Lower lobe of right lung (tissue), 2 donors: ENCODE measurements around the gene CNOT4. TPM values are rescaled to one million over a fixed set of nuclear protein-coding genes. Genes with fewer than 3 reads are reported as not detected.
A peak's percentile ranks its signal among the peaks of the same experiment; 100 is the strongest.

ENCODE experiments used
- ATAC-seq, 2 donors: fragments of 200-7000 bp; cut with Tn5 transposase; one replicate each; pipeline ENCODE4 v1.9.1; 2020 to 2022; ENCODE audit warnings: mild to moderate bottlenecking in 2 of 2, moderate library complexity in 2 of 2
- DNase-seq: peaks from one replicate; pipeline ENCODE4 v3.0.0-alpha.2; 2020
- H3K27ac ChIP-seq: fragments of 200-600 bp; one replicate; pipeline ENCODE4 v1.8.0; 2022
- H3K27me3 ChIP-seq: fragments of 200-600 bp; one replicate; pipeline ENCODE4 v1.8.0; 2022; ENCODE audit warnings: low read depth
- H3K36me3 ChIP-seq: fragments of 200-600 bp; one replicate; pipeline ENCODE4 v1.8.0; 2022; ENCODE audit warnings: mild to moderate bottlenecking
- H3K4me1 ChIP-seq: fragments of 200-600 bp; one replicate; pipeline ENCODE4 v1.8.0; 2022
- H3K4me3 ChIP-seq: fragments of 200-600 bp; one replicate; pipeline ENCODE4 v1.8.0; 2022; ENCODE audit warnings: mild to moderate bottlenecking
- H3K9me3 ChIP-seq: fragments of 200-600 bp; one replicate; pipeline ENCODE4 v1.8.0; 2022
- intact Hi-C: fragments of 100-400 bp; cut with DNase I; formaldehyde crosslinking; loops from one replicate; pipeline ENCODE4 v1.11.0; 2022
- total RNA-seq: library from RNA; stranded (reverse); fragmentation: NEBNext Ultra II Directional; extraction: Animal tissue kit (Norgen Biotek cat#: 25700); gene quantifications from one replicate; pipeline ENCODE4 v1.2.1, GENCODE V29; 2021
- TF ChIP-seq, protein P1 (sequence below): fragments of 200-600 bp; IDR thresholded peaks from one replicate; pipeline ENCODE4 v1.8.0; 2022; ENCODE audit warnings: antibody characterized with exemption, mild to moderate bottlenecking
- donor health status: DM: no; HTN: yes; CAD: no; lungs with severe emphysema.

The CNOT4 gene
- total RNA-seq, 1 donor from 2014 or later = 28.0 TPM

GRCh38 chr7:135519871-135520270 is 10.0 kb upstream of the CNOT4 start:
- DNase-seq (no peak), ATAC-seq (peak; percentile 39 to 86)
- H3K36me3 ChIP-seq = no peaks in the 10 kb centered on the region
- TF ChIP-seq, protein P1, sequence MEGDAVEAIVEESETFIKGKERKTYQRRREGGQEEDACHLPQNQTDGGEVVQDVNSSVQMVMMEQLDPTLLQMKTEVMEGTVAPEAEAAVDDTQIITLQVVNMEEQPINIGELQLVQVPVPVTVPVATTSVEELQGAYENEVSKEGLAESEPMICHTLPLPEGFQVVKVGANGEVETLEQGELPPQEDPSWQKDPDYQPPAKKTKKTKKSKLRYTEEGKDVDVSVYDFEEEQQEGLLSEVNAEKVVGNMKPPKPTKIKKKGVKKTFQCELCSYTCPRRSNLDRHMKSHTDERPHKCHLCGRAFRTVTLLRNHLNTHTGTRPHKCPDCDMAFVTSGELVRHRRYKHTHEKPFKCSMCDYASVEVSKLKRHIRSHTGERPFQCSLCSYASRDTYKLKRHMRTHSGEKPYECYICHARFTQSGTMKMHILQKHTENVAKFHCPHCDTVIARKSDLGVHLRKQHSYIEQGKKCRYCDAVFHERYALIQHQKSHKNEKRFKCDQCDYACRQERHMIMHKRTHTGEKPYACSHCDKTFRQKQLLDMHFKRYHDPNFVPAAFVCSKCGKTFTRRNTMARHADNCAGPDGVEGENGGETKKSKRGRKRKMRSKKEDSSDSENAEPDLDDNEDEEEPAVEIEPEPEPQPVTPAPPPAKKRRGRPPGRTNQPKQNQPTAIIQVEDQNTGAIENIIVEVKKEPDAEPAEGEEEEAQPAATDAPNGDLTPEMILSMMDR = no peak
- H3K27me3 ChIP-seq = no peaks in the 10 kb centered on the region
- H3K27ac ChIP-seq = no peak overlapping the region
- no peaks in the 10 kb centered on the region for H3K4me1 ChIP-seq
- no peaks in the 10 kb centered on the region for H3K9me3 ChIP-seq
- no peak overlapping the region for H3K4me3 ChIP-seq
- intact Hi-C loops = no loop called here

- Histone ChIP-seq H3K27ac (no peak overlapping the region), H3K4me1 (no peaks in the 10 kb centered on the region), H3K27me3 (no peaks in the 10 kb centered on the region), H3K36me3 (no peaks in the 10 kb centered on the region), H3K9me3 (no peaks in the 10 kb centered on the region), H3K4me3 (no peak overlapping the region)
- DNase-seq = no peak
- intact Hi-C loops = no loop called here
- TF ChIP-seq, protein P1 = no peak
- ATAC-seq = peak in 1 of 2 donors; percentile 59
Observed at GRCh38 chr7:135519233-135519688, 9.4 kb upstream of the CNOT4 start.

DNA sequence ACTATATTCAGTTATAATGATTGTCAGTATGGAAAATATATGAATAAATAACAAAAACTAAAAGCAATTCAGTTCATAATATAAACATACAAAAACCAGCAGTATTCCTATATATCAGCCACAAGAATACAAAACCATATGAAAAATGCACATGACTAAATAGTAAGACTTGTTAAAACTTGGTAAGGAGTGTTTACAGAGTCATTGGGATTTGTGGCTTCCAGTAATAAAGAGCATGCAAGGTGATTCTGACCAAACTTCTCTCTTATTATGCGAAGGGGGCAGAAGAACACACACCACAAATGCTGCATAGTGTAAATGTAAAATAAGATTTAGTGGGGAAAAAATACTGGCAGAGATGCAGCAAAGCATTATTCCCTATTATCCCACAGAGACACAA is 8.8 kb upstream of the CNOT4 start:
- ATAC-seq (no peak), DNase-seq (no peak)
- Histone ChIP-seq H3K4me1 (no peaks in the 10 kb centered on the region), H3K27me3 (no peaks in the 10 kb centered on the region), H3K4me3 (no peak overlapping the region), H3K9me3 (no peaks in the 10 kb centered on the region), H3K36me3 (no peaks in the 10 kb centered on the region), H3K27ac (no peak overlapping the region)
- TF ChIP-seq, protein P1 = no peak
- intact Hi-C loops = no loop called here

- no peaks in the 10 kb centered on the region for H3K4me1 ChIP-seq
- intact Hi-C loops = no loop called here
- no peak overlapping the region for H3K27ac ChIP-seq
- TF ChIP-seq, protein P1 = no peak
- no peak overlapping the region for H3K4me3 ChIP-seq
- H3K36me3 ChIP-seq = no peaks in the 10 kb centered on the region
- H3K9me3 ChIP-seq = no peaks in the 10 kb centered on the region
- no peaks in the 10 kb centered on the region for H3K27me3 ChIP-seq
- DNase-seq = no peak
- ATAC-seq = no peak
Observed at GRCh38 chr7:135517060-135517459, 7.2 kb upstream of the CNOT4 start.

DNA sequence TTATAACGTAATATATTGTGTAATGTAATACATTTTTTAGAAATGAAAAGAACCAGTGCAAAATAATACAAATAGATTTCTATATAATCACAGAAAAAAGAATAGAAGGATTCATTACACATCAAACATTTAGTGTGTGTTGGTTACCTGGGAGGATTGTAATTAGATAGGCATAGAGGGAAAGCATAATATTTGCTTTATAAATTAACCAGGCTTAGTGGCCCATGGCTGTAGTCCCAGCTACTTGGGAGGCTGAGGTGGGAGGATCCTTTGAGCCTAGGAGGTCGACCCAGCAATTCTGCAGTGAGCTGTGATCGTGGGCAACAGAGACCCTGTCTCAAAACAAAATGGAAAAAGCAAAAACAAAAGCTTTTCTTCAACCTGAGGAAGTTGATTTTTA is 5.0 kb upstream of the CNOT4 start:
- intact Hi-C loops = no loop called here

More for the DNA sequence above, 5.0 kb upstream of the CNOT4 start:
- ATAC-seq (no peak), DNase-seq (no peak)
- no peaks in the 10 kb centered on the region for H3K27me3 ChIP-seq
- H3K27ac ChIP-seq = no peak overlapping the region
- peaks cover 6% of the 10 kb centered on the region for H3K4me1 ChIP-seq
- H3K9me3 ChIP-seq = no peaks in the 10 kb centered on the region
- H3K36me3 ChIP-seq = no peaks in the 10 kb centered on the region
- TF ChIP-seq, protein P1 = no peak
- H3K4me3 ChIP-seq = no peak overlapping the region
